NT2/D1 (cell line): ENCODE results near the gene STRN3.
"Not testable (repeated sequence)": the region's sequence is repeated elsewhere in the genome, so short reads cannot be mapped to it uniquely, and the experiment has no call there.

Source experiments
- DNase-seq: peaks from one replicate; pipeline ENCODE4 v3.0.0-alpha.2; 2011; ENCODE audit warnings: low read depth, low spot score
- H3K27me3 ChIP-seq: 2 replicates; pipeline ENCODE4 v1.6.0; 2011; ENCODE audit warnings: mild to moderate bottlenecking; ENCODE audit not compliant: insufficient read length, insufficient read depth
- H3K36me3 ChIP-seq: 2 replicates; pipeline ENCODE4 v1.6.1; 2011; ENCODE audit warnings: mild to moderate bottlenecking, low read length, mixed read lengths; ENCODE audit not compliant: insufficient read depth, insufficient read length
- H3K4me1 ChIP-seq: 2 replicates; pipeline ENCODE4 v1.5.1; 2011; ENCODE audit not compliant: insufficient read depth, insufficient read length
- H3K4me3 ChIP-seq: 2 replicates; pipeline ENCODE4 v1.5.1; 2011; ENCODE audit warnings: low read depth; ENCODE audit not compliant: insufficient read length
- H3K9ac ChIP-seq: 2 replicates; pipeline ENCODE4 v1.6.0; 2011; ENCODE audit warnings: low read depth; ENCODE audit not compliant: insufficient read length
- H3K9me3 ChIP-seq: 2 replicates; pipeline ENCODE4 v1.5.1; 2011; ENCODE audit warnings: mild to moderate bottlenecking, low read length; ENCODE audit not compliant: insufficient read depth
- SUZ12 ChIP-seq: IDR thresholded peaks from 2 replicates; pipeline ENCODE4 v1.6.1; 2011; ENCODE audit not compliant: insufficient read length, insufficient read depth; ENCODE audit errors: extremely low read depth
- YY1 ChIP-seq: IDR thresholded peaks from 2 replicates; pipeline ENCODE4 v1.6.1; 2011; ENCODE audit not compliant: insufficient read length, insufficient read depth
- ZNF274 ChIP-seq: IDR thresholded peaks from 2 replicates; pipeline ENCODE4 v1.6.1; 2011; ENCODE audit warnings: mild to moderate bottlenecking, low read depth, low read length

STRN3 gene

GRCh38 chr14:30988509-30988908 is 37.7 kb downstream of the STRN3 start:
- DNase-seq: no peak
- no peaks in the 10 kb centered on the region for H3K9me3 ChIP-seq
- no peak overlapping the region for H3K4me3 ChIP-seq
- TF ChIP-seq ZNF274: no peak
- TF ChIP-seq SUZ12: no peak
- TF ChIP-seq YY1: no peak
- no peaks in the 10 kb centered on the region for H3K36me3 ChIP-seq
- H3K9ac ChIP-seq: no peak overlapping the region
- H3K4me1 ChIP-seq: no peaks in the 10 kb centered on the region
- no peaks in the 10 kb centered on the region for H3K27me3 ChIP-seq

- H3K4me1 ChIP-seq: no peaks in the 10 kb centered on the region
- no peak for DNase-seq
- H3K27me3 ChIP-seq: no peaks in the 10 kb centered on the region
- no peak overlapping the region for H3K4me3 ChIP-seq
- no peak for TF ChIP-seq ZNF274
- no peak for TF ChIP-seq SUZ12
- no peak for TF ChIP-seq YY1
- H3K36me3 ChIP-seq: no peaks in the 10 kb centered on the region
- no peaks in the 10 kb centered on the region for H3K9me3 ChIP-seq
- no peak overlapping the region for H3K9ac ChIP-seq
Observed at GRCh38 chr14:30985796-30986195, 40.4 kb downstream of the STRN3 start.

- Histone ChIP-seq H3K36me3 (no peaks in the 10 kb centered on the region), H3K9me3 (no peaks in the 10 kb centered on the region), H3K27me3 (no peaks in the 10 kb centered on the region), H3K9ac (no peak overlapping the region), H3K4me3 (no peak overlapping the region), H3K4me1 (no peaks in the 10 kb centered on the region)
- DNase-seq: no peak
- TF ChIP-seq SUZ12 (no peak), YY1 (no peak)
Observed at GRCh38 chr14:30983858-30984257, 42.3 kb downstream of the STRN3 start.

- Histone ChIP-seq H3K9ac (no peak overlapping the region), H3K4me1 (no peaks in the 10 kb centered on the region), H3K36me3 (no peaks in the 10 kb centered on the region), H3K9me3 (no peaks in the 10 kb centered on the region), H3K4me3 (no peak overlapping the region), H3K27me3 (no peaks in the 10 kb centered on the region)
- TF ChIP-seq YY1: no peak
- TF ChIP-seq SUZ12: no peak
- TF ChIP-seq ZNF274: no peak
- no peak for DNase-seq
Observed at GRCh38 chr14:30982533-30982932, 43.6 kb downstream of the STRN3 start.

GRCh38 chr14:30980980-30981379 is 45.2 kb downstream of the STRN3 start:
- DNase-seq: no peak

GRCh38 chr14:30980106-30980704 is 46.0 kb downstream of the STRN3 start:
- peak; percentile 8 for DNase-seq
- H3K9me3 ChIP-seq, H3K36me3 ChIP-seq, H3K4me1 ChIP-seq, H3K9ac ChIP-seq, H3K27me3 ChIP-seq, H3K4me3 ChIP-seq: not testable (repeated sequence)

More at GRCh38 chr14:30980980-30981379, 45.2 kb downstream of the STRN3 start:
- Histone ChIP-seq H3K4me1 (no peaks in the 10 kb centered on the region), H3K9me3 (no peaks in the 10 kb centered on the region), H3K4me3 (no peak overlapping the region), H3K27me3 (no peaks in the 10 kb centered on the region), H3K9ac (no peak overlapping the region), H3K36me3 (no peaks in the 10 kb centered on the region)
- TF ChIP-seq ZNF274 (no peak), SUZ12 (no peak), YY1 (no peak)

GRCh38 chr14:30977752-30978151 is 48.4 kb downstream of the STRN3 start:
- H3K9ac ChIP-seq: no peak overlapping the region
- DNase-seq: no peak
- H3K36me3 ChIP-seq: no peaks in the 10 kb centered on the region
- TF ChIP-seq ZNF274 (no peak), SUZ12 (no peak), YY1 (no peak)
- no peaks in the 10 kb centered on the region for H3K9me3 ChIP-seq
- no peak overlapping the region for H3K4me3 ChIP-seq
- no peaks in the 10 kb centered on the region for H3K27me3 ChIP-seq
- H3K4me1 ChIP-seq: no peaks in the 10 kb centered on the region

GRCh38 chr14:30974628-30975027 is 51.6 kb downstream of the STRN3 start:
- Histone ChIP-seq H3K27me3 (no peaks in the 10 kb centered on the region), H3K4me3 (no peak overlapping the region), H3K4me1 (peaks cover 2% of the 10 kb centered on the region), H3K9ac (no peak overlapping the region), H3K36me3 (no peaks in the 10 kb centered on the region), H3K9me3 (no peaks in the 10 kb centered on the region)
- TF ChIP-seq ZNF274 (no peak), YY1 (no peak), SUZ12 (no peak)
- no peak for DNase-seq
